Cerebellar nuclear complex (tissue), 1 donor: ENCODE results near the gene FCHO1.

Experiments
- DNase-seq, 2 experiments: peaks; one replicate each; lab custom pipeline; 2025; lab: John Stamatoyannopoulos, UW

Gene FCHO1, protein sequence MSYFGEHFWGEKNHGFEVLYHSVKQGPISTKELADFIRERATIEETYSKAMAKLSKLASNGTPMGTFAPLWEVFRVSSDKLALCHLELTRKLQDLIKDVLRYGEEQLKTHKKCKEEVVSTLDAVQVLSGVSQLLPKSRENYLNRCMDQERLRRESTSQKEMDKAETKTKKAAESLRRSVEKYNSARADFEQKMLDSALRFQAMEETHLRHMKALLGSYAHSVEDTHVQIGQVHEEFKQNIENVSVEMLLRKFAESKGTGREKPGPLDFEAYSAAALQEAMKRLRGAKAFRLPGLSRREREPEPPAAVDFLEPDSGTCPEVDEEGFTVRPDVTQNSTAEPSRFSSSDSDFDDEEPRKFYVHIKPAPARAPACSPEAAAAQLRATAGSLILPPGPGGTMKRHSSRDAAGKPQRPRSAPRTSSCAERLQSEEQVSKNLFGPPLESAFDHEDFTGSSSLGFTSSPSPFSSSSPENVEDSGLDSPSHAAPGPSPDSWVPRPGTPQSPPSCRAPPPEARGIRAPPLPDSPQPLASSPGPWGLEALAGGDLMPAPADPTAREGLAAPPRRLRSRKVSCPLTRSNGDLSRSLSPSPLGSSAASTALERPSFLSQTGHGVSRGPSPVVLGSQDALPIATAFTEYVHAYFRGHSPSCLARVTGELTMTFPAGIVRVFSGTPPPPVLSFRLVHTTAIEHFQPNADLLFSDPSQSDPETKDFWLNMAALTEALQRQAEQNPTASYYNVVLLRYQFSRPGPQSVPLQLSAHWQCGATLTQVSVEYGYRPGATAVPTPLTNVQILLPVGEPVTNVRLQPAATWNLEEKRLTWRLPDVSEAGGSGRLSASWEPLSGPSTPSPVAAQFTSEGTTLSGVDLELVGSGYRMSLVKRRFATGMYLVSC

DNA sequence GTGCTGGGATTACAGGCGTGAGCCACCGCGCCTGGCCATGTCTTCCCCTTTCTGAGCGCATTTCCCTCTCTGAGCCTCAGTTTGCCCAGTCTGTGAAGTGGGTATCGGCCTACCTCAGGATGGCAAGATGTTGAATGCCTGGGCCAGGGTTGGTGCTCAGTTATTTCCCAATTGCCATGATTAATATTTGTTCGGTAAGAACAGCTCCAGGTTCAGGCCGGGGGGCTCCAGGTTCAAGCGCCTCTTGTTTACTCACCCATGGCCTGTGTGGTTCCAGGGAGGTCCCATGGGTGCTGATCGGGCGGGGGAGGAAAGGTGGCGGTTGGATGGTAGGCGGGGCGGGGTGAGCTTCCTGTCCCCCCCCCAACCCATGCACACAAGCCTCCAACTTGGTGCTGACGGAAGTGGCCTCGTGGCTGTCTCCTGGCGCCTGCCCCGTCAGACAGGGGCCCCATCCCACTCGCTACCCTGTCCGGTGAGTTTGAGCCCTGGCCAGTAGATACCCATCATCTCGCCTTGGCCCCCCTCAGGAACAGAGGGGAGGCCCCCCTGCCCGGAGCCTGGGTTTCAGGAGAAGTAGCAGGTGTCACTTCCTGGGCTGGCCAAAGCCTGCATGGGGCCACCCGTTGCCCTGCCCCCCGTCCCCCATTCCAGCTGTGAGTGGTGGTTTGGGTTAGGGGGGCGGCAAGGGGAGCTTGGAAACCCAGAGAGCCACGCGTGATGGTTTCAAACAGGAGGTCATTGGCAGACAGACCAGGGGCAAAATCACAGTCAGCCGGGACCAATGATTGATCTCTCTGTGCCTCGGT, at the start of gene FCHO1:
FCHO1 (plus strand) TSS at position 375 of the 809 bp plus-strand sequence. CDS start 3,688 bp downstream, outside the sequence.
- no peak for DNase-seq

DNA sequence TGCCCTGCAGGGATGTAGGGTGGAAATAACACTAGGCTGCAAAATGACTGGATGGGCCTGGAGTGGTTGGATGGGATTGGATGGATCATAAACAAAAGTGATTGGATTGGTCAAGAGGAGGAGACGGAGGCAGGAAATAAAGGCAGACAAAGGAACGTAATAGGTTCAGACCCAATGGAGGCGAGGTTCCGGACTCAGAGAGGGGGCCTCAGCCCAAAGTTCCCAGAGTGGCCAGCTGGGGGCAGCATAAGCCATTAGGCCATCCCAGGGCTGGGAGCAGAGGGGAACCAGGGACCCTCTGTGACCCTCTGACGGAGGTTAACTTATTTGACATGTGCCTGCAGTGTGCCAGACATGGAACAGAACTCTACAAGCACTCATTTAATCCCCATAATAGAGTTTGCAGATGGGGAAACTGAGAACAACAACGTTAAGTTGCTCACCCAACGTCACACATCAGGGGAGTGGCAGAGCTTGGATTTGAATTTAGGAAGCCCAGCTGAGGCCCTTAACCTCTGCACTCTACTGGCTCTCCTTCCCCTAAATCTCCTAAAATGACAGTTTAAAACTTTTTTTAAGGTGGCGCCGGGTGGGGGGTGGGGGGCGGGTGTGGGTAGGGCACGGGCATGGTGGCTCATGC, 47.3 kb upstream of the FCHO1 start:
- DNase-seq = no peak

DNA sequence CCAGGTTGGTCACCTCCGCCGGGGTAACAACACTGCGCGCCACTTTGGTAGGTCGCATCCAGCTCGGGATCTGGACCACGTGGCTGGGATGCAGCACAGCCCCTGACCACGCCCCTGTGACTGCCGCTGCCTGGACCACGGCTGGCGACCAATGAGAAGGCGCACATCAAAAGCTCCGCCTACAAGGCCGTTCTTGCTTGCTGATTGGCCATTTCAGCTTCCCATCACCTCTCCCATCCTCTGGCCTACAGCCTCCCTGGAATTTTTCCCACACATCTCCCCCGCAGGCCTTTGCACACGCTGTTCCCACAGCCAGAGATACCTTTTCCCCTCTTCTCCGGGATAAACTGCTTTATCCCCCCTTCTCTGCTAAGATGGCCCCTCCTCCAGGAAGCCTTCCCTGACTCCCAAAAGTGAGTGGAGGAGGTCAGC, 44.5 kb upstream of the FCHO1 start:
- peak; percentile 40 to 52 for DNase-seq

DNA sequence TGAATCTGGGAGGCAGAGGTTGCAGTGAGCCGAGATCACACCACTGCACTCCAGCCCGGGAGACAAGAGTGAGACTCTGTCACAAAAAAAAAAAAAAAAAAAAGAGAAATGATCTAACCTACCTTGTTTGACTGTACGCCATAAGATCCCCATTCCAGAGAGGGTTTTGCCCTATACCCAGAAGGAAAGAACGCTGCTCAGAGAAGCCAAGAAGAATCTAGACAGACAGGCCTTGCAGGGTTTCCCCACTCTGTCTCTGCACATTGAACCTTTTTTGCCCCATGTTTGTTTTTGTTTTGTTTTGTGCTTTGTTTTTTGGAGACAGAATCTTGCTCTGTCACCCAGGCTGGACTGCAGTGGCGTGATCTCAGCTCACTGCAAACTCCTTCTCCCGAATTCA, 39.4 kb upstream of the FCHO1 start:
- no peak for DNase-seq

DNA sequence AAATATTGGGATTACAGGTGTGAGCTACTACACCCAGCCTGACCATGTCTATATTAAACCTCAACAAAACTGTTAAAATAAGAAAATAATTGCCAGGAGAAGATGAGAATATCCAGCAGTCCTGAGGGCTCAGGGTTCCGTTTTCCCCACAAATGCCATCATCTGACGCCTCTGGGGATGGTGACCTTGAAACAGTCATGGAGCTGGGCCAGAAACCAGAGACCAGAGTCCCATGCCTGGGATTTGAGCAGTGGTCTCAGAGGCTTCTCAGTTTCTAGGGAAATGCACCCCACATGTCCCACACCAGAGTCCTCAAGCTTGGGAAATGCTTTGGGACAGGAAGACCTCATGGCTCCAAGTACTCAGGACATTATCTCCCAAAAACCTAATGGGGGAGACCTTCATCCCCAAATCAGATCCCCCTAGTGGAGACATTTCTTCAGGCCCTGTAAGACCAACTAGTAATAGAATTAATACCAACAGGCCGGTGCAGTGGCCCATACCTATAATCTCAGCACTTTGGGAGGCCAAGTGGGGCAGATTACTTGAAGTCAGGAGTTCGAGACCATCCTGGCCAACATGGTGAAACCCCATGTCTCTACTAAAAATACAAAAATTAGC, 34.9 kb upstream of the FCHO1 start:
- no peak for DNase-seq

DNA sequence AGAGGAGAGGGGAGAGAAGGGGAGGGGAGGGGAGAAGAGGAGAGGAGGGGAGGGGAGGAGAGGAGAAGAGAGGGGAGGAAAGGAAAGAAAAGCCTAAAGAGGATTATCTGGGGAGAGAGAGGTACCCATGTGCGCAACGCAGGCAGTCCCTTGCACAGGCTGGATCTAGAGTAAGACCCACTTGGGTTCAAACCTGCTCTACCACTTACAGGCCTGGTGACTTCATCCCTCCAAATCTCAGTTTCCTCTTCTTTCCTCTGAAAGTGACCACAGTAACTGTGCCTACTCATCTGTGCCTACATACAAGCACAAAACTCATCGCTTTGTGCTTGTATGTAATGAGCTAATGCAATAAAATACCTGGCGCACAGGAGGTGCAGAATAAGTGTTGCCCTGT, 32.7 kb upstream of the FCHO1 start:
- DNase-seq = no peak

DNA sequence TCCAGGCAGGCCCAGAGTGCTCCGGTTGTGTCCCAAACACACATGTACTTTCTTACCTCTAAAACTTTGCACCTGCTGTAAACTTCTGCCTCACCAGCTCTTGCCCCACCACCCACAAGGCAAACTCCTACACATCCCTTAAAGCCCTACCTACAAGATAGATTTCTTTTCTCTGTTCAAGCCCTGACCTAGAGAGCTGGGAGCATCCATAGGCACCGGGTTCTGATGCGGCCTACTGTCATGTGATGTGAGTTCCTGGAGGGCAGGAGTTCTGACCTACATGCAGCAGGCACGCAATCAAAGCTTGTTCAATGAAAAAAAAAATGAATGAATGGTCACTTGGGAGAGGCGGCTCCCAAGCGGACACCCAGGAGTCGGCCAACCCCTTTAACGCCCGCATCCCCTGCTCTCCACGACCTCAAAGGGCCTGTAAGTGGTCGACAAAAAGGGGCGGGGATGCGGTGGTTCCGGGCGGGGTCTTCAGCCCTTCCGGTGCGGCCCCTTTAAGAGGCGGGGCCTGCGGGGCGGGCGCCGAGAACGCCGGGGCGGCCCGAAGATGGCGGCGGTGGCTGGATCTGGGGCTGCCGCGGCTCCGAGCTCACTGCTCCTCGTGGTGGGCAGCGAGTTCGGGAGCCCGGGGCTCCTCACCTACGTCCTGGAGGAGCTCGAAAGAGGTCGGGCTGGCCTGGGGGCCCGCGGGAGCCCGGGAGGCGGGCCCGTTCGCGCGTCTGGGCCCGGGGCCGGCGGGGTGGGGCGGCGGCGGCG, 32.1 kb upstream of the FCHO1 start, which contains the start of gene MAP1S:
MAP1S (plus strand) TSS at position 534 of the 765 bp plus-strand sequence; CDS start at position 557, 23 bp downstream.
- no peak for DNase-seq

DNA sequence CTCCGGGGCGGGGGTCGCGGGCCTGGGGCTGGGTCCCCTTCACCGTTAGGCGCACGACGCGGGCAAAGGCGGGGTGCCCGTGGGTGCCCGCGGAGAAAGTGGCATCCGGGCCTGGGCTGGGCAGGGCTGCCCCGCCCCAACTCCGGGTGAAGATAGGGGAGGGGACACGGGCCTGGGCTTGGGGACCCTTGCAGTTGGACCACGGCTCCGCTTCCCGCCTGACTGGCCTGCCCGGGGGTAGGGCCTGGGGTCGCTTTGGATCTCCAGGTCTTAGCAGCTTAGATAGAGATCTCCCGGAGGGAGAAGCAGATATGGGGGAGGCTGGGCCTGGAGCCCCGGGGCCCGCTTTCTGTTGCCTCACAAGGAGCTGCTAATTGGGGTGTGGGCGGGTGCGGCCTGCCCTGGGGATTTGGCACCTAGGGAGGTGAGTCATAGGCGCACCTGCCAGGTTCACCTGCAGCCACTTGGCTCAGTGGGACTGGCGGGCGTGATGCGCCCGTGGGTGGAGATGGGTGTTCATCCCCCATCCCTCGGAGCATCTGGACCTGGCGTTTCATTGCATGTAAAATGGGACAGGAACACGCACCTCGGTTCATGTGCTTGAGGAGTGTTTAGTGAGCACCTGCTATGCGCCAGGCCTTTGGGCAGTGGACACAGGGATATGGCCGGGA, 31.4 kb upstream of the FCHO1 start:
- DNase-seq = no peak

DNA sequence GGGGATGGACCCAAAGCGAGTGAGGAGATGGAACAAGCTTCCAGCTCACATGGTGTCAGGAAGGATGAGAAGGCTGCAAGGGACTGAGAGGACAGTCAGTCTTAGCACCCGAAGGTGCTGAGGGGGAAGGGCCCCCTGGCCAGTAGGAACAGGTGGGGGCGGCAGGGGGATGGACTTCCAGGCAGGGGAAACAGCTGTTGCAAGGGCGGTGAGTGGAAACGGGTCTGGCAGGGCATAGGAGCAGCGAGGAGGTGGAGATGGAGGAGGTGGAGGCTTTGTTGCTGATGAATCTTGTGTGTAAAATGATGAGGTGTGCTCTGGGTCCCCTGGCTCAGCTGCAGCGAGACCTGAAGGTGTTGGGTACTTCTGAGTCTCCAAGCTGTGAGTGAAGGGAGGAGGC, 30.8 kb upstream of the FCHO1 start:
- DNase-seq = no peak

DNA sequence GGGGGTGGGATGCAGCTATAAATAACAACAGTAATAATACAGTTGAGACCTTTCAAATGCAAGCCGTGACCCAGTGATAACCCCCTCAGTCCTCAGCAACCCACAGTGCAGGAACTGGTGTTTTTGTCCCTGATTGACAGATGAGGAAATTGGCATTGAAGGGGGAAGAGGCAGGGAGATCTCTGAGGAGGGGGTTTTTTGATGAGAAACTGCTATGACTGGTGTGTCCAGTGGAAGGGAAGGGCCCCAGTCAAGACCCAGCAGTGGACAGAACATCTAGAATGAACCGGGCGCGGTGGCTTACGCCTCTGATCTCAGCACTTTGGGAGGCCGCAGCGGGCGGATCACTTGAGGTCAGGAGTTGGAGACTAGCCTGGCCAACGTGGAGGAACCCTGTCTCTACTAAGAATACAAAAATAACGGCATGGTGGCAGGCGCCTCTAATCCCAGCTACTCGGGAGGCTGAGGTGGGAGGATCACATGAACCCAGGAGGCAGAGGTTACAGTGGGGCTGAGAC, 30.1 kb upstream of the FCHO1 start:
- no peak for DNase-seq

DNA sequence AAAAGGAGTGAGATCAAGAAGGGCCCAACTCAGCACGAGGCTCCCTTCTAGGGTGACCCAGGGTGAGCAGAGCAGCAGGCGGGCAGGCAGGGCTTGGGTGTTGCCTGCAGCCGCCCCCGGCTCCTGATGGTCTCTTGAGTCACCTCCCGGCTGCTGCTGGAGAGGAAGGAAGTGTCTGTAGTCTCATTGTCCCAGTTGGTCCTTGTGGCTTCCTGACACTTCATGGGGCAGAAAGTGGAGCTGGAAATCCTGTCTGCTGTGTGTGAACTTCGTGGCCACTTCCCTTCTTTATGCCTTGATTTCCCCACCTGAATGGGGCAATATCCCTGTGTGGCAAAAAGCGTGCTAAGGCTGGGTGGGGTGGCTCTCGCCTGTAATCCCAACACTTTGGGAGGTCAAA, 29.5 kb upstream of the FCHO1 start:
- no peak for DNase-seq

DNA sequence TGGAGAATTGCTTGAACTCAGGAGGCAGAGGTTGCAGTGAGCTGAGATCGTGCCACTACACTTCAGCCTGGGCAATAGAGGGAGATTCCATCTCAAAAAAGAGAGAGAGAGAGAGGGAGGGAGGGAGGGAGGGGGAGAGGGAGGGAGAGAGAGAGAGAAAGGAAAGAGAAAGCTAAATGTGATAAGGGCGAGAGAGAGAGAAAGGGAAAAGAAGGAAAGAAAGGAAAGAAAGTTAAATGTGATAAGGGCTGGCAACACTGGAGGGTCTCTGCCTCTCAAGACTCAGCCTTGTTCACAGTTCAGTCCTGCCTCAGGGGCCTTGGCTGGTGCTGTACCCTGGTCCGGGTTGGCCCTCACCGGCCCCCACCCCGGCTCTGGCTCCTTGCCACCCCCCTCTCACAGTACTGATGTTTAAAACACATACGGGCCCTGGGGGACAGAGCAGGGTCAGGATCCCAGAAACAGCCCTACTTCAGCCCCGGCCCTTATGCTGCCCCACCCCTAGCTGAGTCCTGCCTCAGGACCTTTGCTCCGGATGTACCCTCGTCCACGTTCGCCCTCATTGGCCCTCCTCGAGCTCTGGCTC, 28.5 kb upstream of the FCHO1 start:
- no peak for DNase-seq

DNA sequence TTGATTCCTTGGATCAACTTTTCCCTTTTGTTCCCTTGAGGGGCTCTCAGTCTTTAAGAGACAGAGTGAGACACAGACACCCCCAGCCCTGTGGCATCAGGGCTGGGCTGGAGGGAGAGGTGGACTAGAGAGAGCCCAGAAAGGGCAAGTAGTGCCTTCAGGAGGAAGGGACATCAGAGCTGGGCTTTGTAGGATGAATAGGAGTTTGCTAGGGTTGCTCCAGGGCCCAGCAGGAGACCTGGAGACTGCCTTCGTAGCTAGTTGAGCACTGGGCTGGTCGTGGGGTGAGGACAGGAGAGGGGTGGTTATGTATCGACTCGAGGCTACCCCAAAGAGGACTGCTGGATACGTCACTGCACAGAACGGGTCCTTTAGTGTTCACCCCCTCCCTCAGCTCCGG, 26.6 kb upstream of the FCHO1 start:
- no peak for DNase-seq

DNA sequence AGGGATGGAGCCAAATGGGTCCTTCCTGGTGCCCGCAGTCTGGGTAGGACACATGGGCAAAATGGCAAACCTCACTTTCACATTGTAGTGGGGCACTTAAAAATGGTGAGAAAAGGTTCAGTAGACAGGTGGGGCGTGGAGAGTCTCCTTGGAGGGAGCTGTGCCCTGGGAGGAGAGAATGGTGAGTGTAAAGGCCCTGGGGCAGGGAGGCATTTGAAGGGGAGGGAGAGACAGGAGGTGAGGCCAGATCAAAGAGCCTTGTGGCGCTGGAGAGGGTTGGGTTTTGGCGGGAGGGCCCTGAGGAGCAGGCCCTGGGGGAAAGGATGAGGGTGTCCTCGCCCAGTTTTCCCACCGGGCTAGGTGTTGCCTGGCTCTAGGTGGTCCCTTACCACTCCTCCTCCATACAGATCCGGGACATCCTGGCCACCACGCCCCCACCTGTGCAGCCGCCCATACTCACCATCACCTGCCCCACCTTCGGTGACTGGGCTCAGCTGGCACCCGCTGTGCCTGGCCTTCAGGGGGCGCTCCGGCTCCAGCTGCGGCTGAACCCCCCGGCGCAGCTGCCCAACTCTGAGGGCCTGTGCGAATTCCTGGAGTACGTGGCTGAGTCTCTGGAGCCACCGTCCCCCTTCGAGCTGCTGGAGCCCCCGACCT, 25.7 kb upstream of the FCHO1 start:
- no peak for DNase-seq

DNA sequence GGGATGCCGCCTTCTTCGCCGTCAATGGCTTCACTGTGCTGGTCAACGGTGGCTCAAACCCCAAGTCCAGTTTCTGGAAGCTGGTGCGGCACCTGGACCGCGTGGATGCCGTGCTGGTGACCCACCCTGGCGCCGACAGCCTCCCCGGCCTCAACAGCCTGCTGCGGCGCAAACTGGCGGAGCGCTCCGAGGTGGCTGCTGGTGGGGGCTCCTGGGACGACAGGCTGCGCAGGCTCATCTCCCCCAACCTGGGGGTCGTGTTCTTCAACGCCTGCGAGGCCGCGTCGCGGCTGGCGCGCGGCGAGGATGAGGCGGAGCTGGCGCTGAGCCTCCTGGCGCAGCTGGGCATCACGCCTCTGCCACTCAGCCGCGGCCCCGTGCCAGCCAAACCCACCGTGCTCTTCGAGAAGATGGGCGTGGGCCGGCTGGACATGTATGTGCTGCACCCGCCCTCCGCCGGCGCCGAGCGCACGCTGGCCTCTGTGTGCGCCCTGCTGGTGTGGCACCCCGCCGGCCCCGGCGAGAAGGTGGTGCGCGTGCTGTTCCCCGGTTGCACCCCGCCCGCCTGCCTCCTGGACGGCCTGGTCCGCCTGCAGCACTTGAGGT, 25.0 kb upstream of the FCHO1 start:
- no peak for DNase-seq

DNA sequence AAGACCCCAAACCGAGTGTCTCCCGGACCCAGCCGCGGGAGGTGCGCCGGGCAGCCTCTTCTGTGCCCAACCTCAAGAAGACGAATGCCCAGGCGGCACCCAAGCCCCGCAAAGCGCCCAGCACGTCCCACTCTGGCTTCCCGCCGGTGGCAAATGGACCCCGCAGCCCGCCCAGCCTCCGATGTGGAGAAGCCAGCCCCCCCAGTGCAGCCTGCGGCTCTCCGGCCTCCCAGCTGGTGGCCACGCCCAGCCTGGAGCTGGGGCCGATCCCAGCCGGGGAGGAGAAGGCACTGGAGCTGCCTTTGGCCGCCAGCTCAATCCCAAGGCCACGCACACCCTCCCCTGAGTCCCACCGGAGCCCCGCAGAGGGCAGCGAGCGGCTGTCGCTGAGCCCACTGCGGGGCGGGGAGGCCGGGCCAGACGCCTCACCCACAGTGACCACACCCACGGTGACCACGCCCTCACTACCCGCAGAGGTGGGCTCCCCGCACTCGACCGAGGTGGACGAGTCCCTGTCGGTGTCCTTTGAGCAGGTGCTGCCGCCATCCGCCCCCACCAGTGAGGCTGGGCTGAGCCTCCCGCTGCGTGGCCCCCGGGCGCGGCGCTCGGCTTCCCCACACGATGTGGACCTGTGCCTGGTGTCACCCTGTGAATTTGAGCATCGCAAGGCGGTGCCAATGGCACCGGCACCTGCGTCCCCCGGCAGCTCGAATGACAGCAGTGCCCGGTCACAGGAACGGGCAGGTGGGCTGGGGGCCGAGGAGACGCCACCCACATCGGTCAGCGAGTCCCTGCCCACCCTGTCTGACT, 24.1 kb upstream of the FCHO1 start:
- DNase-seq = no peak

DNA sequence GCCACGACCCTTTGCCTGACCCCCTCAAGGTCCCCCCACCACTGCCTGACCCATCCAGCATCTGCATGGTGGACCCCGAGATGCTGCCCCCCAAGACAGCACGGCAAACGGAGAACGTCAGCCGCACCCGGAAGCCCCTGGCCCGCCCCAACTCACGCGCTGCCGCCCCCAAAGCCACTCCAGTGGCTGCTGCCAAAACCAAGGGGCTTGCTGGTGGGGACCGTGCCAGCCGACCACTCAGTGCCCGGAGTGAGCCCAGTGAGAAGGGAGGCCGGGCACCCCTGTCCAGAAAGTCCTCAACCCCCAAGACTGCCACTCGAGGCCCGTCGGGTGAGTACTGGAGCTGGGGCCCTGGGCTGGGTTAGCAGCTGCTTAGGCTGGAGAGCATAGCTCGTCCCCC, 23.4 kb upstream of the FCHO1 start:
- DNase-seq = no peak
